Measurements from ENCODE around the gene SCUBE2. TPM values are rescaled to one million over a fixed set of nuclear protein-coding genes. Genes with fewer than 3 reads are reported as not detected.

The SCUBE2 gene
- total RNA-seq, 2 donors from 2014 or later: 8.3 TPM

DNA sequence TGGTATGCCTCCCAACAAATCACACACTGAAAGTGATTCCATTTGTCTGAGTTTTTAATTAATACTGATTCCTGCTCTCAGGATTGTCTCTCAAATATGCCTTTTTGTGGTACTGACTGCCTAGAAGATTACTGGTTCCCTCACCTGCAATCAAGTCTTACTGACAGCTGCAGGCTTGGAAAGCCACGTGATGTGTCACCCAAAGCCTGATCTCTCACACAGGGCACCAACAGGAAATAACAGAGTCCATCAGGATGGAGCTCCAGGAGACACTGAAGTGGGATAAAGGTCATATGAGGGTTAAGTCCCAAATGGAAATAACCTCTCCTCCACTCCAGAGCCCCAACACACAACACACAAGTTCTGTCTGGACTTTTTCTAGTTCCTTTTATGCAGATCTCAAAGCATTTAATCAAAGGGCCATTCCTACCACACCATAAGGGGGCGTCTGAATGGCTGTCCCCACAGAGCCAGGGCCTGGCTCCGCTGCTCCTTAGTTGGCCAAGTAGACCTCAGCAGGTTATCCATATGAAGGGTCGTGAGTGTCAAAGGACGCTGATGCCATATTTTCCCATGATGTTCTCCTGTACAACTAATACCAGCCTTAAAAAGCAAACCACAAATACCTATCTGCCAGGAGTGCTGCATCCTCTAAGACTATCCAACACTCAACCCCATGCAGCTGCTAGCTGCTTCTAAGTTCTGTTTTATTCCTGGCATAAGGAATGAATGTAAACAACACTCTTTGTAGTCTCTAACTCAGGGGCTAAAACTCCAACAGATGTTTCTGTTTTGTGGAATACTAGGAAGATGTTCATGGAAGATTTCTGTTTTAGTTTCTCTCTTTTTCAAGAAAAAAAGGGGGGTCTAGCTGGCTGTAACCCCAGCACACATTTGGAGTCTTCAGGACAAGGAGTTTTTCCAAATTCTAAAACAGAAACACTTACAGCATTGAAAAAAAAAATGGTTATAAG, 13.0 kb downstream of the SCUBE2 start:
- intact Hi-C loops (cut with DNase I, micrococcal nuclease): no loop called here
- peak; percentile 67 for ATAC-seq
- no peak for DNase-seq

DNA sequence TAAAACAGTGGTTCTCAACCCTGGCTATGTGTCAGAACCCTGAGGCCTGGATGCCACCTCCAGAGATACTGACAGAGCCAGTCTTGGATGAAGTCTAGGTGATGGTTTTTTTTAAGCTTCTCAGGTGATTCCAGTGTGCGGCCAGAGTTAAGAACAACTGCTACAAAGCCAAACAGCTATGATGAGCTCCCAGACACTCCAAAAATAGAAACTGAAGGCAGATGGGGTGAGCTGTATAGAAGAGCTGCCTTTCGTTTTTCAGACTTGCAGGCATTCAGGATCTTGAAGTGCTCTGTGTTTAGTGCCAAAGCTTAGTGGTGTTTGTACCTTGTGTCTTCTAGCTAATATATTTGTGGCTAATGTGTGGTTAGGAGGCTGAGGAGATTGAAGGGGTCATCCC, 14.2 kb downstream of the SCUBE2 start:
- DNase-seq (no peak), ATAC-seq (no peak)
- intact Hi-C loops (cut with DNase I, micrococcal nuclease): no loop called here

DNA sequence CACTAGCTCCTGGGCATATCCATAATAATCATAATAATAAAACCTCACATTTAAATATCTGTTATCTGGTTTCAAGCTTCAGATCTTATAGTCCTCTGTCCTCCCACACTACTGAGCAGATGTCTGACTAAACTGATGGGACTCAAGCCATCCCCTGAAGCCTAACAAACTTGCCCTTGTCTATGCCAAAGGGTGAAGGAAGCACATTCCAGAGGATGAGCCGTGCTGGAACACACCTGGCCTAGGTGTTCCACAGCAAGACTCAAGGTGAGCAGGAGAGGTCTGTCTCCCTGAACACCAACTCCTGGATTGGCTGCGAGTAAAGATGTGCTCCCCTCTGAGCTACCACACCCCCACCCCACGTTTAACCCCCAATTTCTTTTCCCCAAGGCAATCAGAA, 14.7 kb downstream of the SCUBE2 start:
- no peak for DNase-seq

DNA sequence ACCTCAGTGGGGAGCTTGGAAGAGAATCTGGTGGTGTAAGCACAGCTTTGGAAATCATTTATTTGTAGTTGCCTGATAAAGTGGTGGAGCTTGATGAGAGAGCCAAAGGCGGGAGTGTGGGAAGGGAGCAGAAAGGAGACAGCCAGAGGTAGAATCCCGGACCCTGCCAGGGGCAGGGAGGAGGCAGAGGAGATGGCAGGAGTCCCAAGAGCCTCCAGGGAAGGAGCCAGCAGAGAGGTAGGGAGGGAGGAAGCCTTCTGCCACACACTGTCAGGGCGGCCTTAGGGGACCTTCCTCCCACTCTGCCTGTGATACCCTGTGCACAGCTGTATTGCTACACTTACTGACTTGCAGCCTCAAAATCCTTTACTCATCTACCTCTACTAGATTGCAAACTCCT, 15.4 kb downstream of the SCUBE2 start:
- DNase-seq: no peak
- intact Hi-C loops (cut with DNase I, micrococcal nuclease): no loop called here
- ATAC-seq: no peak

More for the DNA sequence above, 14.7 kb downstream of the SCUBE2 start:
- intact Hi-C loops (cut with DNase I, micrococcal nuclease): no loop called here
- no peak for ATAC-seq

DNA sequence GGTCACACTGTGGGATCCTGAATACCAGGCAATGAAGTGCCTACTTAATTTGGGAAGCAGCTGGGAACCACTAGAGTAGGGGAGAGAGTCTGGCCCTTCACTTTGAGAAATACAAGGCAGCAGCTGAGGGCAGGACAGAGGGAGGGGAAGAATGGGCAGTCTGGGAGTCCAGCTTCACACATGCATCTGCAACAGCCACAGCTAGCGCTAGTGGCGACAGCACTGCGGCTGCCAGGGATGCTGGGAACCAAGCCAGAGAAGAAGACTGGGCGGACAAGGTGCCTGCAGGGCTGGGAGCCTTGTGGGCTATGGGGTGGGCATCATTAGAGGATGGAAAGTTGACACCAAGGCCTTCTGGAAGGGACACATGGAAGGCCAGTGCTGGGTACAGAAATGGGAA, 15.8 kb downstream of the SCUBE2 start:
- DNase-seq (no peak), ATAC-seq (no peak)
- intact Hi-C loops (cut with DNase I, micrococcal nuclease): no loop called here

DNA sequence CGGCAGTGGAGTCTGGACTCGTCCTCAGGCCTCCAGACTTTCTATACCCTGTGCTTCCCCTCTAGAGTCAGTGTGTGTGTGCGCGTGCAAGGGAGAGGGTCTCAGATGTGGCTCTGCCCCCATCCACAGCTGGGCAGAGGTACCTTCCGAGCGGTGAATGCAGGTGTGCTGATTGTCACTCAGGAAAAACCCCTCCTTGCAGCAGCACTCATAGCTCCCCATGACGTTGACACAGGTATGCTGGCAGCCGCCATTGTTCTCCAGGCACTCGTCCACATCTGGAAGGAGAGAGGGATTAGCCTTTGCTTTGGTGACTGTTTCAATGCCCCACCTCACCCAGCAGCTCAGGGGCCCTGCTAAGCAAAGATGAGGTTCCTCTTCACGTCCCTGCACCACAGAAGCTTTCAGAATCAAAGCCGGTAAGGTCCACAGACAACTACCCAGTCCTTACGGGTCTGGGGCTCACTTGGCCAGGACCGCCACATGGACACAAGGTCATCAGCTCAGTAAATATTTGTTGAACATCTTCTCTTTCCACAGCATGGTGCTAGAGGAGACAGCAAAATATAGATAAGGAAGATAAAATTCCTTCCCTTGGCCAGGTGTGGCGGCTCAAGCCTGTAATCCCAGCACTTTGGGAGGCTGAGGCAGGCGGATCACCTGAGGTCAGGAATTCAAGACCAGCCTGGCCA, 16.9 kb downstream of the SCUBE2 start:
- intact Hi-C loops (cut with DNase I, micrococcal nuclease): no loop called here
- DNase-seq (no peak), ATAC-seq (no peak)

DNA sequence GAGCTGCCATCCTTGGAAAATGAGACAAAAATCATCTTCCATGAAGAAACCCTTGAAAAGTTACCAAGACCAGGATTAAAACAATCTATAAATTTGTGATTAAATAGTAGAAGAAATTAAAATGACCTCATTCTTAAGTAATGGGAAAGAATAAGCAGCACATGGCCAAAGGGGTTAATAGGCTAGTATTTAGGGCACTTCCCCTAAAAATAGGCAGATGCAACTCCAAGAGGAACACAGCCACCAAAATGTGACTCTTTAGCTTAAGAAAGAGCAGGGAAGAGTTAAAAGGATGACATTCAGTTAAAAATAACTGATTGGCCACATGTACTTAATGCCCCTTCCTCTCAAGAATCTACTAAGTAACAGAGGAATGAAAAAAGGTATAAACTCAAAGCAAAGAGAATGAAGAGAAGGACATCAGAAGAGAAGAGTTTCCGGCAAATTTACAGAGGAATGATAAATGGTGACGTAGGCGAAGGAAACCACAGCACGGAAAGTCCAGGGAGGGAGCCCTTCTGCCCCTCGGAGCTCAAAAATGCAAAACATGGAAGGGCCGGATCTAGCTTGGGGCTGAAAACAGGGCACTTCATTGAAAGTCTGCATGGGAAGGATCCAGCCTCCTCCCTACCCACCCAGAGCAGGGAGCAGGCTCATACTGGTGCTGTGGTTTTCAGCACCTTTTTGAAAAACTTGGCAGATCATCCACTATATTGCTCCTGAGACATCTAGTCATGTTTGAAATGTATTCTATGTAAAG, 17.8 kb downstream of the SCUBE2 start:
- ATAC-seq (no peak), DNase-seq (no peak)
- intact Hi-C loops (cut with DNase I, micrococcal nuclease): no loop called here

DNA sequence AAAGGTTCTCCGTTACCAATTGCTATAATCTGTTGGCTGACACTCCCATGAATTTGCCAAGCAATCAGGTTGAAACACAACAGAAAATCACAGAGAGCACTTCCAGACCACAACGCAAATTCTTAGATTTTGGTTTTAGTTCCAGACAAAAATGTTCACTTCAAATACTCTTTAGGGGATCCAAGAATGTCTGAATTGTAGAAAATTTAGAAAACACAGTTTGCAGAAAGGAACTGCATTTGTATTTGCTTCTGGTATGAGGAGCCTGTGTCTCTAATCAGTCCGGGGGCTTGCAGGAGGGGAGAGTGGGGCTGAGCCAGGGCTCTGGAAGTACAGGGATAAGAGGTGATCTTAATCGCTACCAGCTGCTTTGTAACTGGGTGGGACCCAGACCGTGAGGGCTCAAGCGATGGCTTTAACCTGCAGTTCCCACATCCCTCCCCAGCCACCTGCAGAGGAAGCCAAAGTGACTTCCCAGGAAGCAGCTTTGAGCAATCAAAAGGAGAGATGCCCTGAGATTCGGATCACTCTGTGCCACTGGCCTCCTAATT, 18.7 kb downstream of the SCUBE2 start:
- intact Hi-C loops (cut with DNase I, micrococcal nuclease): no loop called here
- DNase-seq: no peak
- ATAC-seq: no peak

DNA sequence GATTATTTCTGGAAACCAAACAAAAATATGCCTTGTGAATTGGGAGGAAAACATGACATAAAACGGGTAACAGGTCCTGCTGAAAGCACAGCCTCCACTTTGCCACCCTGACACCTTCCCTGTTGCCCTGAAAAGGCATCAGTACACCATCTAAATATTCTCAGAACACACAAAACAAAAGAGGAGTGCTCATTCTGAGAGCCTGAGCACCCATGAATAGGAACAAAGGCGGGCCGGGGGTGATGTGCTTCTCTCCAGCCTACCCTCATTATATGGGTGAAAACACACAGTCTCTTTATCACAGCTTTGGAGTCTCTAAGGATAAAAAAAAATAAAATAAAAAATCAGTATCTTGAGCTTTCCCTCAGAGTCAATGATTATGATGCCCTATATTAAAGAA, 19.7 kb downstream of the SCUBE2 start:
- intact Hi-C loops (cut with DNase I, micrococcal nuclease): no loop called here
- DNase-seq (no peak), ATAC-seq (no peak)

DNA sequence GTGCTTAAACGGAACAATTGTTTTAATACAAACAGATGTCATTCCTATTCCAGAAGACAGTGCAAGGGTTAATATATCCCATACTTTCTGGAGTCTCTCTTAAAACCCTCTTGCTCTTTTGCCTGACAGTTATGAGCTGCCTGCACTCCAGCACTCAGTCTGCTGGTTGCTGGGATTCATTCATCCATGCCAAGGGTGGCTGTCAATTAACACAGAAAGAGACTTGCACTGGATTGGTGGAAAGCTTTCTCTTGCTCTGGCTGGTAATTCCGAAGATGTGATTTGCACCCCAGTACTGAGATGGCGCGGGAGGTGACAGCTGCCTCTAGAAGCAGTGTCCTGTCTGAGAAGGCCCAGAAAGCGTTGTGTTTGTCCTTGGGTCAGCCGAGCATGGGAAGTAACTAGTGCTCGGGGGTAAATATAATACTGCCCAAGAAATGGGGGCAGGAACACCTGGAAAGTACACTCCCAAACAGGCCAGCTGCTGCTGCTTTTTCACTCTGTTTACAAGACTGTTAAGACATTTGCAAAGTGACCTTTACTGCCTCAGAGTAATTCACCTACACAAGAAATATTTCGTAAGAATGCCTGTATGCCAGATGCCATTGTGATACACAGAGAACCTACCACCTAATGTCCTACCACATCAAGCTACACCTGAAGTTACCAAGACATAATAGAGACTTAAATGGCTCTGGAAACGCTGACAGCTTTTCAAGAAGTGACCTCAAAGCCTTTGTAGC, 20.5 kb downstream of the SCUBE2 start:
- no peak for DNase-seq
- intact Hi-C loops (cut with DNase I, micrococcal nuclease): no loop called here
- peak; percentile 89 for ATAC-seq

DNA sequence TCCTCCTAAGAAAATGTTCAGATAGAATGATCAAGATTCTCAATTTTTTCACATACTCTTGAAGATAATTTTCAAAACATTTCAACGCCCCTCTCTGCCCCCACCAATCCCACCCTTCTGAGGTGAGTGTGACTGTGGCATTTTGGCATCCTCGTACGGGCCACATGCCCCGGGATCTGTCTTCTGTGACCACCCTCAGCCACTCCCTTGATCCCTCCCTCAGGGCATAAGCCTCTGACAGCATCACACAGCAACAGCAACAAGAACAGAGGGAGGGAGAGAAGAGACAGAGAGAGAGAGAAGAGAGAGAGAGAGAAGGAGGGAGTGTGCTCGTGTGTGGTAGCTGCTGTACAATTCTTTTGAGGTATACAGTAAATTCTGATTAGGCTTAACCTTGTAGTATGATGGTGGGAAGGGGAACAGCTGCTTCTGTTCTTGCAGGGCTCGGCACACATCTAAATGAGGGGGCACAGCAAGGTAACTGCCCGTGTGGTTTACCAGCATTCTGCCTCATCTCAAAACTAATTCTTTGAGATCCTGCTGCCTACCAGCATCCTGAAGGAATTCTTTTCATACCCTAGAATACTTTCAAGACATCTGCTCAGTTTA, 21.4 kb downstream of the SCUBE2 start:
- intact Hi-C loops (cut with DNase I, micrococcal nuclease): no loop called here
- no peak for ATAC-seq
- no peak for DNase-seq

DNA sequence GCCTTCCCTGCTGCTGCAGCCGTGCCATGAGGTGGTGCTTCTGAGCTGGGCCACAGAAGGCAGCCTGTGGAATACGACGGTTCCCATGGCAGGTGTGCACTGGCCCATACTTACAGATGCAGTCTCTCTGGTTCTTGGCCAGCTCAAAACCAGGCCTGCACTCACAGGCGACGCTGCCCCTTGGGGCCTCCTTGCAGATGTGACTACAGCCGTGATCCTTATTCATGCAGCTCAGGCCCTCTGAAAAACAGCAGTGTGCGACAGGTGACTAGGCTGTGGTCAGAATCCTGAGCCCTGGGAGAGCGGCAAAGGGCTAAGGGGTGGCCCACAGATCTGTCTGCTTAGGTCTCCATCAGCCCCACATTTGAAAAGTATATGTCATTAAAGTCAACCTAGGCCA, 22.1 kb downstream of the SCUBE2 start:
- ATAC-seq: no peak
- DNase-seq: no peak
- intact Hi-C loops (cut with DNase I, micrococcal nuclease): no loop called here

DNA sequence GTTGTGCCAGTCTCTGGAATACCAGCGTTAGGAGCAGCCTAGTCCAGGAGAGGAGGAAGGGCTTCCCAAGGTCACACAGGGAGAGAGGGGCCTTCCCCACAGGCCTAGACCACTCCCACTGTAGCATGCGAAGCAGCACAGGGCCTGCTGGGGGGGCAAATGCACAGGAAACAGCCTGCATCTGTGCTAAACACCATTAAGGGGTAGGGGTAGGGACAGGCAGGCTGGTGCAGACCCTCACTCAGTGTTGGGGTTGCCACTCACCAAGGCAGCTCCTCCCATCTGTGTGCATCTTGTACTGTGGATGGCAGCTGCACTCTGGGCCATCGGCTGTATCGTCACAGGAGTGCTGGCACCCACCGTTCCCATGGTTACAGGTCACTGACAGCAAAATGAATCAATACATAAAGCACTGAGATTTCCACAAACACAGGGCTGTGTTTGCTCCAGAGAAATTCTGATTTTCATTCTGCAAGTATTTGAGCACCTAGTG, 24.9 kb downstream of the SCUBE2 start:
- intact Hi-C loops (cut with DNase I, micrococcal nuclease): no loop called here
- ATAC-seq (no peak), DNase-seq (no peak)

DNA sequence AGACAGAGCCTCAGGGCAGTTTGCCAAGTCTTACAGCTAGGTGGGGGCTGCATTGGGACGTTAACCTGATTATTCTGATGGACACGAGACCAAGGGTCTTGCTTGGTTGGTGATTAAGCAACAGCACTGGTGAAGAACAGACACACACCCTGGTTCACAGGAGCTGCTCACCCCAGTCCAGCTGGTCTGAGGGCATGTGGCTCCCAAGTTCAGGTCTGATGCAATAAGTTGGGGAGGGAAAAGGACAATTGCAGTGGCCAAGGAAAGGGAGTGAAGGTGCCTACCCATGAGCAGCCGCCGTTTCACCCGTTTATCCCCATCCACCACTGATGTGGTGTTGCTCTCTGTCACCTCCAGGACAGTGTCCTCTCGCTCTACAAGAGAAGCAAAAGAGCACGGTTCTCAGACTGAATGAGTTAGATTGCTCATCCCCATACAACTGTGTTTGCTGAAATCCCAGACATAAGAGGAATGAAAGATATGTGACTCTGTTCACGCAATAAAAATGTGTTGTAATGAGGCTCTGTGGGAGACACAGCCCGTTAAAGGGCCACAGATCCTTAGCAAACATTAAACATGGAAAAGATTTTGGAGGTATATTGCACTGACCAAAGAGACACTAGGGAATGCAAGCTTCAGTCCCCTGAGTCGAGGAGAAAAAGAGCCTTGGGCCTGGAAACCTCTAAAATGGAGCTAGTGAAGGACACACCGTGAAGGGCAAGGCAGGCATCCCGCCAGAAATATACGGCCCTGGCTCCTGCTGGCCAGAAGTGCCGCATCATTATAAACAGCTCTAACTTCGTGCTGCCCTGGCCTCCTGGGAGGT, 25.6 kb downstream of the SCUBE2 start:
- intact Hi-C loops (cut with DNase I, micrococcal nuclease): no loop called here
- DNase-seq (no peak), ATAC-seq (no peak)

DNA sequence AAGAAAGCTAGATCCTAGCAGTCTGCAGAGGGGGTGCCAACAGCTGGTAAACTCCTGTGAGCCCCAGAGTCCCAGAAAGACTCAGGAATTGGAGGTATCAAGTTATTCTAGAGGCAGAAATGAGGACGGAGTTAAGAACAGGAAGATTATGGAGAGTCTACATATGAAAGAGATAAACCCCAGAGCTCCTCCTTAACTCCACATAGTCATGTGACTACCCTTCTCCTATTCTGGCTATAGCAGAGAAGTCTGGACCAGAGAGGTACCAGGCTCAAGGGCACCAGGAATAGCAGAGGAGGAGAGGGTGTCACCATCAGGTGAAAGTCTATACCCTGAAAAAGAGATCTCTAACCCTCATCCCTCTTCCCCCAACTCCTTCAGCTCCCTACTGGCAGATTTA, 29.6 kb downstream of the SCUBE2 start:
- intact Hi-C loops (cut with DNase I, micrococcal nuclease): no loop called here
- ATAC-seq (no peak), DNase-seq (no peak)

DNA sequence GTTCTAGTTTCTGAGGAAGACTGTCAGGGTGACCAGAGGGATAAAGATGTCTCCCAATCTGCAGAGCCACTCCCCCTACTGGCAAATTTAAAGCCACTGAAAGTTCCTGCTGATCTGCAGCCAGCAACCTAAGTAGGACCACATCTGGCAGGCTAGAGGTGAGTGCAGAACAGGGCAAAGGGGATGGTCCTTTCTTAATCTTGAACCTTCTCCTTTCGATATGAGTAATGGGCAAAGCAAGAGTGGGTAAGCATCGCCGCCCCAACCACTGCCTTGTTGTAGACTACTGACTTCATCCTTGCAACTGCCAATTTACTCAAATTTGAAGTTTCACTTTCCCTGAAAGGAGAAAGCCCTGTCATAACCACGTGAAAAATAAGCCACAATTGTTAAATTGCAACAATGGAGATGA, 30.7 kb downstream of the SCUBE2 start:
- DNase-seq (no peak), ATAC-seq (no peak)
- intact Hi-C loops (cut with DNase I, micrococcal nuclease): no loop called here

DNA sequence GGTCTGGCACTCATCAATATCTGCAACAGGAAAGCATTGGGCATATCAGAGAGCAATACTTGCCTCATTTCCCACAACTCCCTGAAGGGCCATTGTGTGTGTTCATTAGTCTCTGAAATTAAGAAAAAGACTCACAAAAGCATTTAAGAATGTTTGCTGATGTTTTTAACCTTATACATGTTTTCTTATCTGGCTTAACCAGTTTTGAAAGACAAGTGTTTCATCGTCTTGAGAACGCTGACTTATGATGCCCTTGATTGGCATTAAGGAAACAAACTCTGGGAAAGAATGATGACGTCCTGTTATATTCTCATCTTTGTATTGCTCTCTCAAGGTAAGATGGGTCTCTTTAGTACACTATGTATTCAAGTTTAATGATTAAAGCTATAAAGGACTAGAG, 32.0 kb downstream of the SCUBE2 start:
- ATAC-seq (no peak), DNase-seq (no peak)
- intact Hi-C loops (cut with DNase I, micrococcal nuclease): no loop called here

All from left colon (tissue), 2 donors.